Osteocyte (in vitro differentiated cells): ENCODE data around the gene DAAM1. TPM values are rescaled to one million over a fixed set of nuclear protein-coding genes. Genes with fewer than 3 reads are reported as not detected.

Experiments
- DNase-seq: peaks from one replicate; pipeline ENCODE4 v3.0.0; 2021; ENCODE audit warnings: mixed read lengths; ENCODE audit not compliant: unreplicated experiment; ENCODE audit errors: extremely low spot score
- H3K27ac Mint-ChIP-seq: one replicate; pipeline ENCODE4 v1.8.0; 2021; ENCODE audit warnings: mild to moderate bottlenecking, mixed read lengths; ENCODE audit not compliant: unreplicated experiment
- H3K27me3 Mint-ChIP-seq: one replicate; pipeline ENCODE4 v1.8.0; 2021; ENCODE audit warnings: mixed read lengths; ENCODE audit not compliant: unreplicated experiment
- H3K36me3 Mint-ChIP-seq: one replicate; pipeline ENCODE4 v1.8.0; 2021; ENCODE audit warnings: mixed read lengths; ENCODE audit not compliant: unreplicated experiment
- H3K4me1 Mint-ChIP-seq: one replicate; pipeline ENCODE4 v1.8.0; 2021; ENCODE audit warnings: mixed read lengths; ENCODE audit not compliant: unreplicated experiment
- H3K4me3 Mint-ChIP-seq: one replicate; pipeline ENCODE4 v1.8.0; 2021; ENCODE audit warnings: mild to moderate bottlenecking, moderate library complexity, mixed read lengths; ENCODE audit not compliant: unreplicated experiment
- H3K9me3 Mint-ChIP-seq: one replicate; pipeline ENCODE4 v1.8.0; 2021; ENCODE audit warnings: mixed read lengths; ENCODE audit not compliant: unreplicated experiment
- CTCF ChIP-seq: fragments of 200-600 bp; sonication (generic); IDR thresholded peaks from 2 replicates; pipeline ENCODE4 v1.5.0; 2021; ENCODE audit warnings: antibody characterized with exemption, mild to moderate bottlenecking, moderate library complexity
- total RNA-seq: library from RNA; stranded (reverse); gene quantifications from 2 replicates; pipeline ENCODE4 v1.2.1, GENCODE V29; 2021

The DAAM1 gene
- total RNA-seq, 1 donor from 2014 or later = 22.8 TPM

- no peaks in the 10 kb centered on the region for H3K27me3 Mint-ChIP-seq
- H3K4me1 Mint-ChIP-seq = peaks cover 18% of the 10 kb centered on the region
- TF ChIP-seq CTCF = no peak
- H3K9me3 Mint-ChIP-seq = no peaks in the 10 kb centered on the region
- H3K27ac Mint-ChIP-seq = no peak overlapping the region
- H3K4me3 Mint-ChIP-seq = no peak overlapping the region
- H3K36me3 Mint-ChIP-seq = no peaks in the 10 kb centered on the region
- no peak for DNase-seq
These were observed 11.1 kb downstream of the DAAM1 start for GRCh38 chr14:59199614-59200013.

- Mint-ChIP-seq H3K27ac (peak overlapping the region; percentile 4), H3K4me1 (peaks cover 23% of the 10 kb centered on the region), H3K36me3 (no peaks in the 10 kb centered on the region), H3K9me3 (no peaks in the 10 kb centered on the region), H3K4me3 (no peak overlapping the region), H3K27me3 (no peaks in the 10 kb centered on the region)
- no peak for DNase-seq
- no peak for TF ChIP-seq CTCF
These were observed 11.7 kb downstream of the DAAM1 start for GRCh38 chr14:59200195-59200594.

- DNase-seq = no peak
- H3K27me3 Mint-ChIP-seq = no peaks in the 10 kb centered on the region
- H3K9me3 Mint-ChIP-seq = no peaks in the 10 kb centered on the region
- no peaks in the 10 kb centered on the region for H3K36me3 Mint-ChIP-seq
- H3K4me1 Mint-ChIP-seq = peaks cover 19% of the 10 kb centered on the region
- no peak for TF ChIP-seq CTCF
- no peak overlapping the region for H3K4me3 Mint-ChIP-seq
- H3K27ac Mint-ChIP-seq = no peak overlapping the region
These were observed 13.6 kb downstream of the DAAM1 start for GRCh38 chr14:59202031-59202430.

GRCh38 chr14:59204305-59204704 lies 15.8 kb downstream of the DAAM1 start:
- Mint-ChIP-seq H3K9me3 (no peaks in the 10 kb centered on the region), H3K4me3 (no peak overlapping the region), H3K4me1 (peaks cover 15% of the 10 kb centered on the region), H3K27ac (no peak overlapping the region), H3K36me3 (peaks cover 2% of the 10 kb centered on the region), H3K27me3 (no peaks in the 10 kb centered on the region)
- no peak for DNase-seq
- no peak for TF ChIP-seq CTCF

GRCh38 chr14:59206892-59207291 lies 18.4 kb downstream of the DAAM1 start:
- no peak for TF ChIP-seq CTCF
- DNase-seq = no peak
- Mint-ChIP-seq H3K27me3 (no peaks in the 10 kb centered on the region), H3K9me3 (no peaks in the 10 kb centered on the region), H3K36me3 (peaks cover 2% of the 10 kb centered on the region), H3K4me1 (peaks cover 19% of the 10 kb centered on the region), H3K4me3 (no peak overlapping the region), H3K27ac (no peak overlapping the region)
